ENCODE data around the gene RAB4B.
"Not testable (repeated sequence)": the region's sequence is repeated elsewhere in the genome, so short reads cannot be mapped to it uniquely, and the experiment has no call there.

DNA sequence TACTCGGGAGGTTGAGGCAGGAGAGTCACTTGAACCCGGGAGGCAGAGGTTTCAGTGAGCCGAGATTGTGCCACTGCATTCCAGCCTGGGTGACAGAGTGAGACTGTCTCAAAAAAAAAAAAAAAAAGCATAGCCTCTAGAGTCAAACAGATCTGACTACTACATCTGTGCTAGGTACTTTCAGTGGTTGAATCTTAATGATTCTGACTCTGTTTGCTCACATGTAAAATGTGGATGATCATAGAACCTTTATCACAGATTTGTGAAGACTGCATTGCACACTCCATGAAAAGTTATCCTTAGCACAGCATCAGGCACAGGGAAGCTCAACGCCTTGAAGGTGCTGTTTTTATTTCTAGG is 54.4 kb downstream of the RAB4B start:
- TF ChIP-seq RXRA (CRISPR knock-in tag; IDR thresholded peaks at IDR 0.05): not testable (repeated sequence)
- TF ChIP-seq, protein P1, sequence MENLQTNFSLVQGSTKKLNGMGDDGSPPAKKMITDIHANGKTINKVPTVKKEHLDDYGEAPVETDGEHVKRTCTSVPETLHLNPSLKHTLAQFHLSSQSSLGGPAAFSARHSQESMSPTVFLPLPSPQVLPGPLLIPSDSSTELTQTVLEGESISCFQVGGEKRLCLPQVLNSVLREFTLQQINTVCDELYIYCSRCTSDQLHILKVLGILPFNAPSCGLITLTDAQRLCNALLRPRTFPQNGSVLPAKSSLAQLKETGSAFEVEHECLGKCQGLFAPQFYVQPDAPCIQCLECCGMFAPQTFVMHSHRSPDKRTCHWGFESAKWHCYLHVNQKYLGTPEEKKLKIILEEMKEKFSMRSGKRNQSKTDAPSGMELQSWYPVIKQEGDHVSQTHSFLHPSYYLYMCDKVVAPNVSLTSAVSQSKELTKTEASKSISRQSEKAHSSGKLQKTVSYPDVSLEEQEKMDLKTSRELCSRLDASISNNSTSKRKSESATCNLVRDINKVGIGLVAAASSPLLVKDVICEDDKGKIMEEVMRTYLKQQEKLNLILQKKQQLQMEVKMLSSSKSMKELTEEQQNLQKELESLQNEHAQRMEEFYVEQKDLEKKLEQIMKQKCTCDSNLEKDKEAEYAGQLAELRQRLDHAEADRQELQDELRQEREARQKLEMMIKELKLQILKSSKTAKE (CRISPR knock-in tag; IDR thresholded peaks at IDR 0.05; ENCODE audit: borderline replicate concordance): not testable (repeated sequence)
